Transverse colon (tissue), 4 donors: ENCODE data around the gene OTUD3. TPM values are rescaled to one million over a fixed set of nuclear protein-coding genes. Genes with fewer than 3 reads are reported as not detected.

Experiments used
- DNase-seq: peaks from one replicate; pipeline ENCODE4 v3.0.0-alpha.2; 2019
- H3K27ac ChIP-seq, 4 donors: fragments of 200-600 bp; sonication (generic); 2 replicates each; pipeline ENCODE4 v1.5.1; 2016 to 2018; ENCODE audit warnings: inconsistent platforms in 4 of 4
- H3K27me3 ChIP-seq: fragments of 200-600 bp; sonication (generic); 2 replicates; pipeline ENCODE4 v1.5.1; 2017; ENCODE audit warnings: inconsistent platforms
- H3K36me3 ChIP-seq, 4 donors: fragments of 200-600 bp; sonication (generic); 2 replicates each; pipeline ENCODE4 v1.5.1; 2017 to 2019; ENCODE audit warnings: inconsistent platforms in 4 of 4
- H3K4me1 ChIP-seq, 4 donors: fragments of 200-600 bp; sonication (generic); 2 replicates each; pipeline ENCODE4 v1.5.1; 2017 to 2020; ENCODE audit warnings: inconsistent platforms in 4 of 4
- H3K4me3 ChIP-seq, 4 donors: fragments of 200-600 bp; sonication (generic); 1 replicate in 1 of 4; 2 replicates in 3 of 4; pipeline versions ENCODE4 v1.5.1 to v1.6.1; 2017 to 2019; ENCODE audit warnings: inconsistent platforms in 4 of 4
- H3K9me3 ChIP-seq, 2 donors: fragments of 200-600 bp; sonication (generic); 2 replicates each; pipeline ENCODE4 v1.5.1; 2017 to 2019; ENCODE audit warnings: inconsistent platforms in 2 of 2
- CTCF ChIP-seq, 5 experiments: fragments of 200-600 bp in 3 of 5; fragments of 450-650 bp in 2 of 5; sonication (generic) in 3 of 5; IDR thresholded peaks; 1 replicate in 2 of 5; 2 replicates in 3 of 5; pipeline ENCODE4 v1.5.1; 2016 to 2017; ENCODE audit warnings: antibody characterized with exemption in 5 of 5, inconsistent platforms in 3 of 5, mild to moderate bottlenecking in 2 of 5, moderate library complexity in 1 of 5
- EP300 ChIP-seq: sonication (generic); formaldehyde crosslinking; IDR thresholded peaks from one replicate; pipeline ENCODE4 v1.6.1; 2017; ENCODE audit warnings: antibody characterized with exemption, low read depth
- POLR2A ChIP-seq: fragments of 450-650 bp; IDR thresholded peaks from one replicate; pipeline ENCODE4 v1.6.1; 2016; ENCODE audit warnings: antibody characterized with exemption, mild to moderate bottlenecking, moderate library complexity
- POLR2AphosphoS5 ChIP-seq, 3 donors: sonication (generic); formaldehyde crosslinking; IDR thresholded peaks; one replicate each; pipeline ENCODE4 v1.6.1; 2016; ENCODE audit warnings: antibody characterized with exemption in 3 of 3
- WGBS, 2 donors: methylation state at CpG; one replicate each; pipeline ENCODE4 v1.1.5; 2018; ENCODE audit warnings: low coverage in 1 of 2; 5-methylcytosine and 5-hydroxymethylcytosine counted together
- in situ Hi-C, 4 donors: fragments of 200-750 bp; cut with MboI; loops; one replicate each; pipeline versions ENCODE4 v1.15.0 to v1.15.1; 2017; ENCODE audit warnings: low sequenced_read_pairs in 3 of 4, low pct_ligation_motif_present in 1 of 4, low pct_unique_long_range_greater_than_20kb in 1 of 4
- intact Hi-C: fragments of 100-400 bp; cut with DNase I; formaldehyde crosslinking; loops from one replicate; pipeline ENCODE4 v1.15.1; 2023; ENCODE audit warnings: low total_unique reads
- total RNA-seq, 4 donors: library from RNA; depleted of rRNA; stranded (reverse); fragments of >200 nt; gene quantifications; one replicate each; pipeline ENCODE4 v1.1.0, GENCODE V29; 2016

Gene OTUD3
- total RNA-seq, 4 donors from 2014 or later = 5.9 to 10.8 (median 9.9) TPM

- H3K36me3 ChIP-seq = no peaks in the 10 kb centered on the region
- intact Hi-C loops = no loop called here
- H3K4me1 ChIP-seq = no peaks in the 10 kb centered on the region
- no peak overlapping the region for H3K27ac ChIP-seq
- H3K9me3 ChIP-seq = no peaks in the 10 kb centered on the region
- DNase-seq = no peak
- peaks cover 4% of the 10 kb centered on the region for H3K27me3 ChIP-seq
- 87 to 92% methylated on average over 2 to 3 of the region's 3 CpGs for WGBS, 2 donors
- in situ Hi-C loops = no loop called here
- TF ChIP-seq POLR2A (no peak), CTCF (IDR thresholded peaks at IDR 0.05) (no peak), POLR2AphosphoS5 (IDR thresholded peaks at IDR 0.05) (no peak), EP300 (no peak)
- no peak overlapping the region for H3K4me3 ChIP-seq
These were observed 59.0 kb downstream of the OTUD3 start for GRCh38 chr1:19941206-19941568.

- intact Hi-C loops (no loop called here), in situ Hi-C loops (no loop called here)
- TF ChIP-seq POLR2AphosphoS5 (IDR thresholded peaks at IDR 0.05) (no peak), CTCF (IDR thresholded peaks at IDR 0.05) (no peak), EP300 (no peak), POLR2A (no peak)
- peaks cover 4% of the 10 kb centered on the region for H3K27me3 ChIP-seq
- no peak overlapping the region for H3K4me3 ChIP-seq
- H3K36me3 ChIP-seq = no peaks in the 10 kb centered on the region
- H3K9me3 ChIP-seq = no peaks in the 10 kb centered on the region
- H3K27ac ChIP-seq = no peak overlapping the region
- DNase-seq = no peak
- H3K4me1 ChIP-seq = no peaks in the 10 kb centered on the region
- 60 to 68% methylated on average over 3 of the region's 3 CpGs for WGBS, 2 donors
These were observed 59.9 kb downstream of the OTUD3 start for GRCh38 chr1:19942088-19942487.

GRCh38 chr1:19942657-19943056 lies 60.5 kb downstream of the OTUD3 start:
- in situ Hi-C loops = no loop called here
- no peaks in the 10 kb centered on the region for H3K36me3 ChIP-seq

GRCh38 chr1:19945914-19946313 lies 63.7 kb downstream of the OTUD3 start:
- Histone ChIP-seq H3K4me1 (no peaks in the 10 kb centered on the region), H3K9me3 (no peaks in the 10 kb centered on the region), H3K27ac (no peak overlapping the region), H3K27me3 (peaks cover 4% of the 10 kb centered on the region), H3K4me3 (no peak overlapping the region), H3K36me3 (no peaks in the 10 kb centered on the region)
- in situ Hi-C loops = no loop called here
- DNase-seq = no peak
- intact Hi-C loops = no loop called here
- WGBS, 2 donors = 16 to 26% methylated on average over 2 of the region's 2 CpGs
- TF ChIP-seq POLR2AphosphoS5 (IDR thresholded peaks at IDR 0.05) (no peak), EP300 (no peak), POLR2A (no peak), CTCF (IDR thresholded peaks at IDR 0.05) (no peak)

More at GRCh38 chr1:19942657-19943056, 60.5 kb downstream of the OTUD3 start:
- 92 to 95% methylated on average over 2 of the region's 2 CpGs for WGBS, 2 donors
- Histone ChIP-seq H3K4me1 (no peaks in the 10 kb centered on the region), H3K27ac (no peak overlapping the region), H3K4me3 (no peak overlapping the region), H3K27me3 (peaks cover 4% of the 10 kb centered on the region), H3K9me3 (no peaks in the 10 kb centered on the region)
- DNase-seq = no peak
- TF ChIP-seq POLR2AphosphoS5 (IDR thresholded peaks at IDR 0.05) = no peak
- no peak for TF ChIP-seq EP300
- TF ChIP-seq CTCF (IDR thresholded peaks at IDR 0.05) = no peak
- TF ChIP-seq POLR2A = no peak
- intact Hi-C loops = no loop called here
